Stimulated activated CD4-positive, alpha-beta T cell treated with anti-CD3 and anti-CD28 coated beads, TNF-alpha, amount 100 ng/mL, for 4 hours (primary cell): ENCODE measurements around the gene TNPO3.

Source experiments
- DNase-seq, 3 experiments: peaks; one replicate each; pipeline ENCODE4 v3.0.0-alpha.2; 2020; ENCODE audit warnings: low read depth in 3 of 3

The TNPO3 gene

GRCh38 chr7:128908750-128909624 is 145.9 kb downstream of the TNPO3 start:
- DNase-seq = no peak

GRCh38 chr7:128906766-128907559 is 147.9 kb downstream of the TNPO3 start:
- no peak for DNase-seq

GRCh38 chr7:128906001-128906765 is 148.7 kb downstream of the TNPO3 start:
- DNase-seq = no peak

- no peak for DNase-seq
Measured at GRCh38 chr7:128904381-128905197, 150.3 kb downstream of the TNPO3 start.
